GM12872 (cell line): ENCODE data around the gene TBC1D10A.

Experiments used
- CTCF ChIP-seq: IDR thresholded peaks from 3 replicates; pipeline ENCODE4 v1.5.1; 2011; ENCODE audit warnings: low read depth, mild to moderate bottlenecking, low read length, moderate library complexity; ENCODE audit not compliant: insufficient read depth

The TBC1D10A gene

DNA sequence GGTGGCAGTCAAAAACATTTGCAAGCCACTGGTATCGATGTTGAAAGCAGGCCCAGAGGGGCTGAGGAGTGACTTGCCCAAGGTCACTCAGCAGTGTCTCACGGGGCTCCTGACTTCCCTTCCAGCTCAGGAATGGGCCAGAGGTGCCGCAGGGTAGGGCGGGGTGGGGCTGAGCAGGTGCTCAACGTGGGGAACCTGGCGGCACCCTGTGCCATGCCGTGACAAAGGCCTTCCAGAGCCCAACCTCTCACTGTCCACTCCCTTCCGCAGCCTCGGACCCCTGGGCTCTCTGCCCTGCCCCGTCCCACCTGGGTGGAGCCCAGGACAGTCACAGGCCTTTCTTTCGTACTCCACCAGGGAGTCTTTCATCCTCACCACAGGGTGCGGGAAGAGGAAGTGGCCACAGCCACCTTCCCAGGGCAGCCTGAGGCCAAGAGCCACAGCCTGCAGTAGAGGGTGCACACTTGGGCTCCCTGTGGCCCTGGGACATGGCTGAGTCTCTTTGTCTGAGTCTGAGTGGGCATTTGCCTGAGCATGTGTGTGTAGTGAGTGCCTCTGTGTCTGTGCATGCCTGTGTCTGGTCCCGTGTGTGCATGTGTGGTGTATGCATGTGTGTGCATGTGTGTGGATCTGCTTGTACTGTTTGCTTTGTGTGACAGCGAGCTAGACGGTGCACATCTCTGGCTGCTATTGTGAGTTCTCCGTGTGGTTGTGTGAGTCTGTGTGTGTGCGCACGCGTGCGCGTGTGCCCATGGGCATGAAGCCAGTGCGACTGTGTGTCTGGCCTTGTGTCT is 74.1 kb downstream of the TBC1D10A start:
- no peak for TF ChIP-seq CTCF

DNA sequence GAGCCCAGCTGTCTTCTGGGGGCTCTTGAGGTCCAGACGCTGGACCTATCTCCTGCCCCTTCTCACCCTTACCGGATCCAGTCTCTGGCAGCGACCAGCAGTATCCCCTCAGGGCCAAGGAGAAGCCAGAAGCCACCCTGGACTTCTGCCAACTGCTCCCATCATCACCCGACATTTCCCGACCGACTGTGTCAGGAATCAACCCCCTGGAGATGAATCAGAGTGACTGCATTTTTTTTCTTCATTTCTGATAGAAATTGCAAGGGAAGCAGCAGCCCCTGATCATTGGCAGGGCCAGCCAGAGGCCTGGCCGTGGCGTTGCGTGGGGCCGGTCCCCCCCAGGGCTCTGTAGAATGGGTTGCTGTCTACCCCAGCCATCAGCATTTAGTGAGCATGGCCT is 75.0 kb downstream of the TBC1D10A start:
- no peak for TF ChIP-seq CTCF

DNA sequence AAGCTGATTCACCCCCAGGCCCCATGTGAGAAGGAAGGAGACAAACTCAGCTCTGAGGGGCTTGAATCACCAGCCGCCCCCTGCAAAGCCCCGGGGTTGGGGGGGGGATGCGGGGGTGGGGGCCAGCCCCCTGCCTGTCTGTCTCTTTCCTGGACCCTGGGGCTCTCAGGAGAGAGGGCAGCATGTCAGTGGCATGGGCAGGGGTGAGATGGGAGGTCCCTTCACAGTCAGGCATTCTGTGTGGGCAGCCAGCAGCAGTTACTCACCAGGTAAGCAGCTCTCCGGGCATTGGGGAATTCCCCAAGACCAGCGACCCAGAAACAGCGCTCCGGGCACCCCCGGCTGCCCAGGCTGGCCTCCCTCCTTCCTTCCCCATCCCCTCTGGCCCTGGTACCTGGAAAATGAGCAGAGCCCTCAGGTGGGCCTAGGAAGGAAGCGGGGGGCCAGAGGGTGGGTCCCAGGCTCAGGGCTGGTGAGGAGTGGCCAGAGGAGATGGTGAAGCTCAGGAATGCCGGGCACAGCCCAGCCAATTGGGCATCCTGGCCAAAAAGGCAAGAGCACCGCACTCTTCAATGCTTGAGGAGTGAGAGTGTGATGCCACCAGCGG is 76.0 kb downstream of the TBC1D10A start:
- no peak for TF ChIP-seq CTCF

DNA sequence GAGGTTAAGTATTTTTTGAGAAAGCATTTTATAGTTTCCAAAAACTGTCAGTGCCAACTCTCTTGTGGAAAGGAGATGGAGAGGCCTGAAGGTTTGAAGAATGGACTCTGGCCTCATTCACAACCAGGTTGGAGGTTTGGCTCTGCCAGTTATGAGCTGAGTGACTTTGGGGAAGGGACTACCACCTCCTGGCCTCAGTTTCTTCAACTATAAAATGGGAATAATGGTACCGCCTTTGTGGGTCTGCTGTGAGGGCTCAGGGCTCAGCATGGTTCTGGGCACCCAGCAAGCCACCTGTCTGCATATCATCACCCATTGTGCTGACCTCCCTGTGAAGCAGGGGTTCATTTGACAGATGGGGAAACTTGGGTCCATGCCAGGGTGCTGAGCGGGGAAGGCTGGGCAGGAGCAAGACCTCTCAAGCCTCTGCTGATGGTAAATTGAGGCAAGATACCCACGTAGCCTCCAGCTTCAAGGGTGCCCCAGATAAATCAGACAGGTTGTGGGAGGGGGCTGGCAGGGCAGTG is 76.6 kb downstream of the TBC1D10A start:
- TF ChIP-seq CTCF: no peak

- TF ChIP-seq CTCF: no peak
These were observed 77.4 kb downstream of the TBC1D10A start for GRCh38 chr22:30249049-30250038.

DNA sequence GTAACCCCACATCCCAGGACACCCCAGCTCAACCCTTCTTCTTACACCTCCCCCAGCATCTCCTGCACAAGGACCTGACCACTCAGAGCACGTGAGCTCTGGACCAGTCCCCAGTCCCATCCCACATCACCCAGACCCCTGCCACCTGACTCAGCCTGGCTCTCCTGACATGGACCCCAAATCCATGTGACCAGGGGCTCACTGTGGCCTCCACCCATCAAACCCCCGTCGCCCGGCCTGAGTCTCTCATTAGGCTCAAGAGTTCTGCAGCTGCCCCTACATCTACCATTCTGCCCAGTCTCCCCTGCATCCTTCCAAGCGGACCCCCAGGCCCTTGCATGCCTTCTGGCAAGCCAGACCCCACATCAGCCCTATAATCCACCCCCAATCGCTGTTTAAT is 78.3 kb downstream of the TBC1D10A start:
- TF ChIP-seq CTCF: no peak

DNA sequence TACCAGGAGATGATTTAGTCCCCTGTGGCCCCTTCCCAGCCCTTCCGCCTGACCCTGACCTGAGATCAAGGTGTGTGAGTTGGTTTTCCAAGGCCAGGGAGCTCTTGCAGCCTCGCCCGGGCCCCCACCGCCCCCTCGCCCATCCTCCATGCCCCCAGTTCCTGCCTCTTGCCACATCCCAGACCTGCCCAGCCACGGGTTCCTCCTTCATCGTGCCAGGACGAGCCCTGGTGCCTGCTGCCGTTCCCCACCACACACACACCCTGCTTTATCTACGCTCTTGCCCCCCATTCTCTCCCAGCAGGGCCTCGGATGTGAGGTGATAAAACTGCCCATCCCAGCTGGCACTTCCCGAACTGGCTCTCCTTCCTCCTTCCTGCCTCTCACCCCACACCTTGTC is 78.8 kb downstream of the TBC1D10A start:
- TF ChIP-seq CTCF: no peak
